ENCODE measurements around the gene UNG. TPM values are rescaled to one million over a fixed set of nuclear protein-coding genes. Genes with fewer than 3 reads are reported as not detected.

Gene UNG
- total and polyA plus RNA-seq, 2 of the 8 experiments (the other 6 are each of a cell fraction or from before 2014, with no cell fraction given) = 71.6 to 163 TPM

DNA sequence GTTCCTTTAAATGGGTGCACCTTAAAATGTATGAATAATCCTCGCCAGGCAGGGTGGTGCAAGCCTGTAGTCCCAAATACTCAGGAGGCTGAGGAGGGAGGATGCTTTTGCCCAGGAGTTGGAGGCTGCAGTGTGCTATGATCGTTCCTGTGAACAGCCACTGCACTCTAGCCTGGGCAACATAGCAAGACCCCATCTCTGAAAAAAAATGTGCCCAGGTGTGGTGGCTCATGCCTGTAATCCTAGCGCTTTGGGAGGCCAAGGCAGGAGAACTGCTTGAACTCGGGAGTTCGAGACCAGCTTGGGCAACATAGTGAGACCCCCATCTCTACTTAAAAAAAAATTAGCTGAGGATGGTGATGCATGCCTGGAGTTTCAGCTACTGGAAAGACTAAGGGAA lies 58.6 kb downstream of the UNG start:
- Histone ChIP-seq H2BK120ac (replicated peaks; ENCODE audit: low read depth, low read length) (no peak overlapping the region), H2AFZ (ENCODE audit: low read length) (no peak overlapping the region), H3K27ac (ENCODE audit: low read depth, low read length) (no peak overlapping the region), H2BK5ac (ENCODE audit: low read depth, low read length) (no peak overlapping the region), H3K56ac (replicated peaks; ENCODE audit: insufficient read length, low read depth, low read length) (no peak overlapping the region), H3K9ac (replicated peaks in 1 of 4; ENCODE audit: extremely low read depth in 1 of 4, low read depth in 3 of 4, low read length in 3 of 4) (no peak overlapping the region), H3K23ac (ENCODE audit: insufficient read length) (no peak overlapping the region), H3K4me2 (ENCODE audit: insufficient read depth in 1 of 2, low read depth in 2 of 2, low read length in 2 of 2) (no peak overlapping the region; a peak in 1 of 4 replicates), H3K79me1 (ENCODE audit: low read depth, low read length) (no peaks in the 10 kb centered on the region), H2BK20ac (ENCODE audit: low read length) (no peak overlapping the region), H3K4ac (replicated peaks; ENCODE audit: insufficient read length, low read depth, low read length) (no peak overlapping the region), H3K18ac (ENCODE audit: extremely low read depth, low read length) (no peak overlapping the region), H4K91ac (replicated peaks; ENCODE audit: insufficient read length, low read length) (no peak overlapping the region), H2BK15ac (ENCODE audit: low read length) (no peak overlapping the region), H3K14ac (ENCODE audit: insufficient read length) (no peak overlapping the region), H2AK5ac (ENCODE audit: low read depth, low read length) (no peak overlapping the region), H4K5ac (ENCODE audit: insufficient read length, low read depth, low read length) (no peak overlapping the region), H4K20me1 (replicated peaks in 1 of 2; ENCODE audit: control insufficient read depth in 1 of 2, insufficient read depth in 2 of 2, low read length in 2 of 2) (peaks cover 0 to 1% of the 10 kb centered on the region in 2 experiments), H3K23me2 (ENCODE audit: low read depth, low read length) (peaks cover 7% of the 10 kb centered on the region), H3K79me2 (ENCODE audit: control insufficient read depth in 1 of 2, insufficient read depth in 2 of 2, low read length in 2 of 2) (peaks cover 0 to 5% of the 10 kb centered on the region in 2 experiments; a peak in 1 of 4 replicates), H3K9me3 (ENCODE audit: insufficient read depth in 2 of 2, low read depth in 1 of 2, low read length in 1 of 2) (no peaks in the 10 kb centered on the region), H3K4me3 (ENCODE audit: extremely low read depth in 1 of 4, insufficient read depth in 2 of 4, low read depth in 3 of 4, low read length in 4 of 4) (no peak overlapping the region), H3K36me3 (ENCODE audit: control insufficient read depth in 2 of 4, insufficient read depth in 4 of 4, low read length in 3 of 4) (no peaks in the 10 kb centered on the region), H4K8ac (ENCODE audit: extremely low read depth, insufficient read depth, low read length) (no peak overlapping the region), H3K27me3 (replicated peaks in 1 of 4; ENCODE audit: control insufficient read depth in 3 of 4, extremely low read depth in 1 of 4, insufficient read depth in 3 of 4, low read length in 3 of 4) (no peaks in the 10 kb centered on the region; a peak in 2 of 7 replicates), H3K4me1 (replicated peaks in 1 of 4; ENCODE audit: control insufficient read depth in 3 of 4, insufficient read depth in 4 of 4, low read length in 3 of 4) (peaks cover 0 to 3% (median 3%) of the 10 kb centered on the region in 4 experiments; a peak in 3 of 7 replicates), H2BK12ac (ENCODE audit: low read depth, low read length) (no peak overlapping the region)
- WGBS, 2 experiments (ENCODE audit: extremely low coverage in 1 of 2, insufficient coverage in 1 of 2, insufficient read length in 1 of 2, insufficient replicate concordance in 2 of 2, low coverage in 1 of 2, low lambda C conversion rate in 2 of 2, missing lambda C conversion rate in 1 of 2) = 95% methylated on average over 5 of the region's 5 CpGs; no CpG with 5 or more reads in 1 of the 2 experiments
- POLR2A ChIA-PET (ENCODE audit: partially characterized antibody) = no interaction called here
- CTCF ChIA-PET (ENCODE audit: partially characterized antibody) = interaction anchor here (0.9 kb wide), 1 partner anchor 22 kb away, joined by 3 read pairs; no protein-coding TSS in a partner anchor
- DNase-seq (ENCODE audit: low read depth in 1 of 2, low spot score in 2 of 2) = no peak
- TF ChIP-seq KDM1A (IDR thresholded peaks at IDR 0.05; ENCODE audit: borderline replicate concordance, low read length) = 0 out of 2 replicates have a peak, but pooled peaks have one; percentile 42
- TF ChIP-seq CBX8 (IDR thresholded peaks at IDR 0.05; ENCODE audit: borderline replicate concordance, low read depth, low read length) = no peak
- TF ChIP-seq, protein P1, sequence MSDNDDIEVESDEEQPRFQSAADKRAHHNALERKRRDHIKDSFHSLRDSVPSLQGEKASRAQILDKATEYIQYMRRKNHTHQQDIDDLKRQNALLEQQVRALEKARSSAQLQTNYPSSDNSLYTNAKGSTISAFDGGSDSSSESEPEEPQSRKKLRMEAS (IDR thresholded peaks at IDR 0.05) = no peak
- no peak for FAIRE-seq
